Measurements from ENCODE around the gene TRIM22. TPM values are rescaled to one million over a fixed set of nuclear protein-coding genes. Genes with fewer than 3 reads are reported as not detected.

Gene TRIM22
- polyA plus RNA-seq, 1 donor (not counting 4 experiments of a cell fraction or from before 2014, with no cell fraction given) = 119 TPM

DNA sequence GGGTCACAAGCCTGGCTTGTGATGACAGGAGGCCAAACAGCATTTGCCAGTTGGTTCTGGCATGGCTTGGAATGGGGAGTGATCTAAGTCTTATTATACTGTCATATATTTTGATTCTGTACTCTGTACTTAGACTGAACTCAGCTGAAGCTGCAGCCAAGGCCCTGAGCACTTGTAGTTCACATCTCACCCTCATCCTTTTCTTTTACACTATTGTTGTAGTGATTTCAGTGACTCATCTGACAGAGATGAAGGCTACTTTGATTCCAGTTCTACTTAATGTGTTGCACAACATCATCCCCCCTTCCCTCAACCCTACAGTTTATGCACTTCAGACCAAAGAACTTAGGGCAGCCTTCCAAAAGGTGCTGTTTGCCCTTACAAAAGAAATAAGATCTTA is 47.5 kb downstream of the TRIM22 start:
- H3K79me2 ChIP-seq (ENCODE audit: control insufficient read depth, insufficient read depth, low read length) = no peaks in the 10 kb centered on the region
- FAIRE-seq (no peak), DNase-seq (ENCODE audit: low read depth, low spot score) (no peak)
- no peak overlapping the region for H3K27ac ChIP-seq (ENCODE audit: control insufficient read depth, insufficient read depth, low read length)
- H3K27me3 ChIP-seq (ENCODE audit: control insufficient read depth, extremely low read depth, insufficient read depth, low read length) = no peaks in the 10 kb centered on the region
- no peaks in the 10 kb centered on the region for H3K4me1 ChIP-seq (ENCODE audit: control insufficient read depth, extremely low read depth, insufficient read depth, low read length)
- no peaks in the 10 kb centered on the region for H4K20me1 ChIP-seq (ENCODE audit: control insufficient read depth, extremely low read depth, insufficient read depth, low read length)
- no peak overlapping the region for H3K9ac ChIP-seq (ENCODE audit: control insufficient read depth, extremely low read depth, insufficient read depth, low read length)
- no peak overlapping the region for H3K4me3 ChIP-seq (ENCODE audit: control insufficient read depth in 2 of 3, extremely low read depth in 1 of 3, insufficient read depth in 2 of 3, low read depth in 1 of 3, low read length in 3 of 3)
- no peaks in the 10 kb centered on the region for H3K9me1 ChIP-seq (ENCODE audit: control insufficient read depth, extremely low read depth, insufficient read depth, low read length)
- no peaks in the 10 kb centered on the region for H3K9me3 ChIP-seq (ENCODE audit: control insufficient read depth, low read depth, low read length)
- dilution Hi-C loops (cut with MboI; ENCODE audit: extremely low pct_ligation_motif_present, low sequenced_read_pairs) = no loop called here
- H2AFZ ChIP-seq (ENCODE audit: control insufficient read depth, low read length) = no peak overlapping the region
- H3K36me3 ChIP-seq (ENCODE audit: control insufficient read depth in 2 of 2, extremely low read depth in 1 of 2, insufficient read depth in 2 of 2, low read length in 2 of 2) = no peaks in the 10 kb centered on the region
- TF ChIP-seq, protein P1, sequence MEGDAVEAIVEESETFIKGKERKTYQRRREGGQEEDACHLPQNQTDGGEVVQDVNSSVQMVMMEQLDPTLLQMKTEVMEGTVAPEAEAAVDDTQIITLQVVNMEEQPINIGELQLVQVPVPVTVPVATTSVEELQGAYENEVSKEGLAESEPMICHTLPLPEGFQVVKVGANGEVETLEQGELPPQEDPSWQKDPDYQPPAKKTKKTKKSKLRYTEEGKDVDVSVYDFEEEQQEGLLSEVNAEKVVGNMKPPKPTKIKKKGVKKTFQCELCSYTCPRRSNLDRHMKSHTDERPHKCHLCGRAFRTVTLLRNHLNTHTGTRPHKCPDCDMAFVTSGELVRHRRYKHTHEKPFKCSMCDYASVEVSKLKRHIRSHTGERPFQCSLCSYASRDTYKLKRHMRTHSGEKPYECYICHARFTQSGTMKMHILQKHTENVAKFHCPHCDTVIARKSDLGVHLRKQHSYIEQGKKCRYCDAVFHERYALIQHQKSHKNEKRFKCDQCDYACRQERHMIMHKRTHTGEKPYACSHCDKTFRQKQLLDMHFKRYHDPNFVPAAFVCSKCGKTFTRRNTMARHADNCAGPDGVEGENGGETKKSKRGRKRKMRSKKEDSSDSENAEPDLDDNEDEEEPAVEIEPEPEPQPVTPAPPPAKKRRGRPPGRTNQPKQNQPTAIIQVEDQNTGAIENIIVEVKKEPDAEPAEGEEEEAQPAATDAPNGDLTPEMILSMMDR (optimal IDR thresholded peaks at IDR 0.05 in 1 of 3, IDR thresholded peaks at IDR 0.05 in 1 of 3, conservative IDR thresholded peaks at IDR 0.05 in 1 of 3; ENCODE audit: extremely low read depth in 1 of 3, insufficient read depth in 2 of 3, low read length in 3 of 3) = no peak
- no peak for TF ChIP-seq EZH2 (IDR thresholded peaks at IDR 0.05; ENCODE audit: low read length)
- no peak overlapping the region for H3K4me2 ChIP-seq (ENCODE audit: control insufficient read depth, extremely low read depth, insufficient read depth, low read depth, low read length)

DNA sequence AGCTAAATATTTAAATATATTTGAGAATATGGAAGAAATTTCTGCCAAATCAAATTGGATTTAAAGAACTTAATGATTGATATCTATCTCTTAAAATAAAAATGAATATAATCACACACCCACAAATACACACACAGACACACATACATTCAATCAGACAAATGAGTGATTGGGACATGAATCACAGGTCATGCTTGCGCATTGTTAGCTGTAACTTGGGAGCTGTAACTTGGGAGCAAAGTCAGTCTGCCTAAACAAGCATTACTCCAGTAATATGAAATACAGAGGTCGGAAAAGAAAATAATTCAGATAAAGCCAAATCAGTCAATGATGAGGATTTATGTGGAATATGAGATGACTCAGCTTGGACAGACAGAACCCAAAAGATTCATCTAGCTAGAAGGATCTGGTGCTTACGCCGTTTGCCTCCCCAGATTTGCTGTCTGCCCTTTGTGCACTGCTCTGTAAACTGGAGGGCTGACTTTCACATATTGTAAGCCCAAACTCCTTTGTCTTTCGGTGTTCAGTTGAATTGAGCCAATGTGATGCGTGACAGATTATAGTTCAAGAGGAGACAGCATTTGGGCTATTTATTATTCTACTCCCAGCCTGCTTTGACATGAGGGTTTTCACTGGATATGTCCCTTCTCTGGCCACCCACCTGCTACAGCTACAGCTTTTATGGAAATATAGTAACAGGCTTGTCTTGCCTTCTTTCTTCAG is 48.2 kb downstream of the TRIM22 start:
- Histone ChIP-seq H3K27ac (ENCODE audit: control insufficient read depth, insufficient read depth, low read length) (no peak overlapping the region), H3K9me1 (ENCODE audit: control insufficient read depth, extremely low read depth, insufficient read depth, low read length) (no peaks in the 10 kb centered on the region), H3K9ac (ENCODE audit: control insufficient read depth, extremely low read depth, insufficient read depth, low read length) (no peak overlapping the region), H3K4me1 (ENCODE audit: control insufficient read depth, extremely low read depth, insufficient read depth, low read length) (no peaks in the 10 kb centered on the region), H3K27me3 (ENCODE audit: control insufficient read depth, extremely low read depth, insufficient read depth, low read length) (no peaks in the 10 kb centered on the region), H3K79me2 (ENCODE audit: control insufficient read depth, insufficient read depth, low read length) (no peaks in the 10 kb centered on the region), H3K36me3 (ENCODE audit: control insufficient read depth in 2 of 2, extremely low read depth in 1 of 2, insufficient read depth in 2 of 2, low read length in 2 of 2) (no peaks in the 10 kb centered on the region), H2AFZ (ENCODE audit: control insufficient read depth, low read length) (no peak overlapping the region), H3K4me2 (ENCODE audit: control insufficient read depth, extremely low read depth, insufficient read depth, low read depth, low read length) (no peak overlapping the region), H3K9me3 (ENCODE audit: control insufficient read depth, low read depth, low read length) (no peaks in the 10 kb centered on the region), H3K4me3 (ENCODE audit: control insufficient read depth in 2 of 3, extremely low read depth in 1 of 3, insufficient read depth in 2 of 3, low read depth in 1 of 3, low read length in 3 of 3) (no peak overlapping the region), H4K20me1 (ENCODE audit: control insufficient read depth, extremely low read depth, insufficient read depth, low read length) (no peaks in the 10 kb centered on the region)
- FAIRE-seq = no peak
- TF ChIP-seq EZH2 (IDR thresholded peaks at IDR 0.05; ENCODE audit: low read length) = no peak
- TF ChIP-seq, protein P1 (optimal IDR thresholded peaks at IDR 0.05 in 1 of 3, IDR thresholded peaks at IDR 0.05 in 1 of 3, conservative IDR thresholded peaks at IDR 0.05 in 1 of 3; ENCODE audit: extremely low read depth in 1 of 3, insufficient read depth in 2 of 3, low read length in 3 of 3) = no peak
- no peak for DNase-seq (ENCODE audit: low read depth, low spot score)
- dilution Hi-C loops (cut with MboI; ENCODE audit: extremely low pct_ligation_motif_present, low sequenced_read_pairs) = no loop called here

Measured in keratinocyte (primary cell).